ENCODE measurements around the gene FAM216B.
"Not testable (repeated sequence)": the region's sequence is repeated elsewhere in the genome, so short reads cannot be mapped to it uniquely, and the experiment has no call there.

The FAM216B gene

DNA sequence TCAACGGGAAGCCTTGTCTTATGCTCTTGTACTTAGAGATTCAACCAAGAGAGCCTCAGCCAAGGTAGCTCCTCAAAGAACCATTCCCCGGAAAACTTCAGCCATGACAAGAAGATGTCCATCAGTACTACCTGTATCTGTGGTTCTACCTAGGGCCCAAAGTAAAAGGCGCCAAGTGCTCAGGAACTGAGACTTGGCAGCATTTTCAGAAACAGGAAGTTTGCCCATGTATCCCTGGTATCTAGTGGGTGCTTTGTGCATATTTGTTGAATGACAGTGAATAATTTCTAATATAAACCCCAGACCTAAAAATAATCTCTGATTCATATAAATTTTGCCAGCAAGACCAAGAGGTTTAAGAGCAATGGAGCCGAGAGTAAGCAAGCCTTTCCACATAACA lies 7.2 kb downstream of the FAM216B start:
- DNase-seq, result no peak

DNA sequence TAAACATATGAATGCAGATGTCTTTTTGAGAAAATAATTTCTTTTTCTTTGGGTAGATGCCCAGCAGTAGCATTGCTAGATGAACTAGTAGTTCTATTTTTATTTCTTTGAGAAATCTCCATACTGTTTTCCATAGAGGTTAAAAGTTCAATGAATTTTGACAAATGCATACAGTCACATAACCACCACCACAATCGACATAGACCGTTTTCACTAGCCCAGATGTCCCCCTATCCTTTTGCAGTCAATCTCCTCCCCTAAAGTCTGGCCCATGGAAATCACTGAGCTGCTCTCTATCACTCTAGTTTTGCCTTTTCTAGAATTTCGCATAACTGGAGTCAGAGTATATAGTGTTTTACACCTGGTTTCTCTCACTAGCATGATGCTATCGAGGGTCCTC lies 10.8 kb downstream of the FAM216B start:
- DNase-seq, result no peak

DNA sequence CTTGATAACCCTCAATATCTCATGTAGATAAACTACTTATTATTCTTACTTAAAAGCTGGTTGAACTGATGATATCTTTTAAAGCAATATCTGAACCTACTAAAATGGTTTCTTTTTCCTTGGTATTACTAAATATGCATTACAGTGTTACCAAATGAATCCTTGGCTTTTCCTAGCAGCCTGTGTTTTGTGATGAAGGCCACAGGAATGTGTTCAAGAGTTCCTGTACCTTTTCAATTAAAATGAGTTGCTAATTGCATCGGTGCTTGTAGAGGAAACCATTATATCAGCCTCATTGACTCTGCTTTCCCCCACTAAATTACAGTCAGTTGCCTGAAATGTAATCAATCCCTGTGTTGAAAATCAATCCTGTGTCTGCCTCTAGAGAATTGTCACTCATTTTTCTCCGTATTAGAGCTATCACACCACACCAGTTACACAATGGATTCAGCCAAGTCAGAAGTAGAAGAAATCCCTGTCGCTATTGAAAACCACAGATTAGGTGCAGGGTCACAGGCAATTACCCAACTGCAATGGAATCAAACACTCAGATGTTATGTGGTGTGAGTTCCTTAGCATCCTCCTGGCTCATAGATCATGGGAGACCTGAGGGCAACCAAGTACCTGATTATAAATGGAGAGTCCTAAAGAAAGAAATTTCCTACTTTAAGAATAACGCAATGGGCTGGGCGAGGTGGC lies 13.3 kb downstream of the FAM216B start:
- no peak for DNase-seq

DNA sequence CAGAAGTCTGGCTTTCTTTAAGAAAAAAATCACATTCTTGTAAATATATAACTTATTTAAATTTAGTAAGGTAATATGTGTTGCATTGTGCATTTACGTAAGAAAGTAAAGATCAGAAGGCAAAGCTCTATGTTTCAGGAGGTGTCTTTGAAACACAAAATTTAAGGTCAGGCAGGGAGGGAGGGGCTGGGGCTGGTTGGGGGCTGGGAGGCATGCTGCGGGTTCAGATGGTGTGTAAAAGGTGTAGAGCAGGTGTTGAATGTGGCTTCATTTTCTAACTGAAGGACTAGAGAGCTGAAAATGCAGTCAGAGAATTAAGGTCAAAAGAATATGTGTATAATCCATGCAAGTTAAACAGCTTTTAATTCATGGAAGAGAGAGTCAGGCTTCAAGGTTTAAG lies 14.3 kb downstream of the FAM216B start:
- DNase-seq, result no peak

DNA sequence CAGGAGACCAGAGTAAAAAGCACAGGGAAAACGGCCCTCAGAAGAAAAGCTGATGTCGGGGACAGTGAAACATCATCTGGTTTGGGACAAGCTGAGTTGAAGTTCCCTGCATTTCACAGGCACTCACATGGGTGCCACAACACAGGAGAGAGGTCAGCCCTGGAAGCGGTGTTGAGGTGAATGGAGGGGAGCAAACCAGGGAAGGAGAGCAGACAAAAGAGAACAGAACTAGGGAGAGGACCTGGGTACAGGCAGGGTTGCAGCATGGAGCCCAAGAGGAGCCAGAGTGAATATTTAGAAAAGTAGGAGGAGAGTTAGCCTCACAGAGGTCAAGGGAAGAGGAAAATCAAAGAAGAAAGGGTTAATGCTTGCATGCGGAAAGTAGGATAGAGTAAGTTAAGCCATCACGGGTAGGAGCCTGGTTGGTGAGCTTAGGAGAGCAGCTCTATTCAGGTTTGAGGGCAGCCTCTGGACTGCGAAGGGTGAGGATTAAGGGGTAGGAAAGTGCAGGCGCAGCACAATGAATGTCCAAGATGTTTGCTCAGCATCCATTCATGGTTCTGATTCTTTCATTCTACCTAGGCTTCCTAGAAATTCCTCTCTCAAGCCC lies 15.5 kb downstream of the FAM216B start:
- no peak for DNase-seq

DNA sequence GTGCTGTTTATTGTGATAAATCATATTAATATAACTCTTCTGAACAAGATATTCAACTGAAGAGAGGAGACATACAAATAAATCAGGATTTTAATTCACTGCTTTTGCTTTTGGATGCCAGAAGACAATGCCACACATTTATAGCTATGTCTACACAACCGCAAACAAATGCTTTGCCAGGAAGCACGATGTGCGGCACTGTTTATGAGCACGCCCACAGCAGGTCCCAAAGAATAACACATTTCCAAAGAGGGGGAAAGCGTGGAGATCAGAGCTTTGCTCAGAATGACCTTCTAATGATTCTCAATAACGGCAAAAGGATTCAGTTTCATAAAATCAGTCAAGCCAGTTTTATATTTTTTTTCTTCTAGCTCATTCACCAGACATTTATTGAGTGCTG lies 16.7 kb downstream of the FAM216B start:
- no peak for DNase-seq

DNA sequence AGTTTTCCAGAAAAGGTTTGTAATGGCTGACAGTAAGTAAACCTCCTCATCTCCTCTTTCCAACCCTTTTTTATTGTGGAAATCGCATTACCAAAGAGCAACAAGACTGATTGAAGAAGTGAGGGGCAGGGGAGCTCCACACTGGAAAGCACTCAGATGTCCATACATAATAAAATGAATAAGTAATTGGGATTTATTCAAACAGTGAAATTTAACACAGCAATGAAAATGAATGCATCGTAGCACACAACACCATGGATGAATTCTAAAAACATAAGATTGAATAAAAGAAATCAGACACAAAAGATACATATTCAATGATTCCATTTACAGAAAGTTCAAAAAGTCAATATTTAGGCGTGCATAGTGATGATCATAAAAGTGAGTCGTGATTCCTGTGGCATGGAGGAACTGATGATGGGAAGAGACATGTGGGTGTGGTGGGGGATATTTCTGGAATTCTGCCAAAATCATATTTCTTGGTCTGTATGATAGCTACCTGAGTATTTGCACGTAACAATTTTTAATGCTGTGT lies 18.8 kb downstream of the FAM216B start:
- no peak for DNase-seq

DNA sequence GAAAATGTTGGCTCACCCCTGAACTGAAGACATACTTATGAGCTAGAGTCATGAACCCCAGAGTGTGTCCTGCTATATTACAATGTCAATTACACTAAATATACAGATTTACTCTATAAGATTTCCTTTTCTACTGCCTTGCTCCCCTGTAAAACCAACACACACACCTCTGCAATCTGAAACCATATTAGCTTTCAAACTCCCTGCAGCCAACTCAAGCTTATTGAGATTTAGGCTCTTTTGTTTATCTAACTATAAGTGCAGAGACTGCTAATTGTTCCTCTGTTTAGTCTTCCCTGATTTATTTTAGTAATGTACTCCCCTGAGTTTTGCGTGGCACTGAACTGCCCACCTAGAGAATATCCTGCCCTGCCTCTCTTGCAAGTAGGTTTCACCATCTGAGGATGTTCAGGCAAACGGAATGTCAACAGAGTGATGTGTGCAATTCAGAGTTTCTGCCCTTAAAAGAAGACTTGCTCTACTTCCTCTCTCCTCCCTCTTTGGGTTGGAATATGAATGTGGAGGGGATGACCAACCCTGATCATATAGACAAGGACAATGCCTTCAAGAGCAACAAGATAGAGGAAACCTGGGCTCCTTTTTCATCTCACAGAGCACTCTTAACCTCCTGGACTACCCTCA lies 22.3 kb downstream of the FAM216B start:
- no peak for DNase-seq

DNA sequence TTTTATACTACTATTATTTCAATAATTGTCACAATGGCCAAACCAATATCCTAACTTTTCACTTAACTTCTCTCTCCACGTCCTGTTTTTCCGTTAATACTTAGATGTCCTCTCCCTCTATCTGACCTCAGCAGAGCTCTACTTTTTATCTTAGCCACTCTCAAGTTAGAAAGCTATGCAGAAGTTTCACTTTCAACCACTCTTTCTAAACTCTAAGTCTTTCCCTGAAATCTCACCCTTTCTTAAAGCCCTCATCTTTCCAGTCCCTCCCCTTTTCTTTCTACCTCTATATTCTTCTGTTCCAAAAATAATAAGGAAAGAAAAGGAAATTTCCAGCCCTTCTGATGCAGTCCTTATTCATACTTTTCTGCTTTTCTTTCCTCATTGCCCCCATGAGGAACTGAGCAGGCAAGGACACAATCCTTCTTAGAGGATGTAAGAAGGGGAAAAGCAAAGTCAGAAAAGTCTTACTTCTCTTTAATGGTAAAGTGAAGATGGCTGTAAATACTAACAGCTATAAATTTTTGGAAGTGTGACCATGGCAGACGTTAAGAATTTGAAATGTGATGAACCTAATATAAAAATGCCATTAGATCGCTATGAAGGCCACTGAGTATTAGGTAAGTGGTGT lies 23.0 kb downstream of the FAM216B start:
- no peak for DNase-seq

DNA sequence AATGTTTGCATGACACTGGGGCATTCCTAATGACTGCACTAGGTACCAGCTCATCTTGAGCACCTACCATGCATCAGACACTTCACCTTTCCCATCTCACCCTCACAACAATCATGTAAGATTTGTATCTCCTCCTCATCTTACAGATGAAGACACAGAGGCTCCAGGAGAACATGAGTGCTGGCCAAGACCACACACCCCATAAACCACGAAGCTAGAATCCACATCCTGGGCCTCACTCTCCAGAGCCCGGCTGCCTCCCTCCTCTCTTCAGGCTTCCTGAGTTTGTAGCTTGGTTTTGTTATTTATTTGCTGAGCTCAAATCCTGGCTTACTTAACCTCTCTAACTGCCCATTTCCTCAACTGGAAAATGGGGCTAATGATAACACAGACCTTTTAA lies 25.9 kb downstream of the FAM216B start:
- DNase-seq, result no peak

DNA sequence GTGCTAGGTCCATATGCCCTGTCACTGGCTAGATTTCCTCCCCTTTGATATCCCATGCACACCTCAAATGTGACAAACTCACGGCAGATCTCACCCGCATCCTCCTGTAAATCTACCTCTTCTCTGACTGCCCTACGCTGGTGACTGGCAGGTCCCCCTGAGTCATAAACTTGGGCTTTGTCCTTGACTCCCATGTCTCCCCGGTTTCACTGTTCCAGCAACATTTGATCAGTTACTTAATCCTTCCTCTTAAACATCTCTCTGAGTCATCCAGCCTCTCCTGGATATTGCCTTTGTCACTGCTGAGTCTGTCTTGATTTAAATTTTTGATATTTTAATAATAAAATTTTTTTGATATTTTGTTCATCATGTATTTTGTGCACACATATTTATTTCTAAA lies 26.5 kb downstream of the FAM216B start:
- no peak for DNase-seq

DNA sequence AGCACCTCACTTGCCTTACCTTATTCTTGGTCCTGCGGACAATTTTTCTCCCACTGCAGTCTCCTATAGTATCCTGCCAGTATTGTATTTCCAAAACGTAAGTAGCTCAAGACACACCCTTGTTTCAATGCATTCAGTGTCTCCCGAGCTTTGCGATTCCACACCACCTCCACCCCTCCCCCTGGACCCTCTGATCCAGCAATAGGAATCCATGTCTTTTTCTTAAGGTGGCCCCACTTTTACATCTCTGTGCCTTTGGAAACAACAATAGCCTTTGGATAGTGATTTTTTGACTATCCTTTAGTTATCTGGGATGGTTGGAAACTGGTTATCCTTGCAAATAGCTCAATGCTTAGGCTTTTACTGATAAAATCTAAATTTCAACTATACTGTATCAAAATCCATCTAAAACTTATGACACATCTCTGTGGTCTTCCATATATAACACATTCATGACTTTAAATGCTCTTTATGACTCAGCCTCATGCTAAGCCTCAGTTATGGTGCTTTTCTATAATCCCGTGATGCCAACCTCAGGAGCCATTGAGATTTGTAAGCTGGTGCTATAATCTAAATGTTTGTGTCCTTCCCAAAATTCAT lies 27.1 kb downstream of the FAM216B start:
- DNase-seq, result no peak

DNA sequence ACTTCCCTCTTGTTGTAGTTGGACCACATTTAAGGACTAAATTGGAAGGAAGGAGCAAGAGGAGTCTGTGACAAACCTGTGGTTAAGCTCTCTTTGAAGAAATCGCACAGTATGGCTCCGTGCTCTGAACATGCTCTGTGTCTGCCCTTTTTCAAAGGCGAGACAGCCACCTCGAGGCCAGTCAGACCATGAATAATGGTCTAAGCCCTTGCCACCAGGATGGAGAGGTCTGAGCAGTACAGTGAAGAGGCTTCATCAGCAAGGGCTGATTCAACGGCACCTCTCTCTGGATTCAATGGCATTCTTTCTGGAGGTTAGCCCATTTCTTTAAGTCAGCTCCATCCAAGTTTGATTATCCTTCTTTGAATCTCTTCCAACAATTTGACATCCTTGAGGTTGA lies 30.9 kb downstream of the FAM216B start:
- DNase-seq, result no peak

DNA sequence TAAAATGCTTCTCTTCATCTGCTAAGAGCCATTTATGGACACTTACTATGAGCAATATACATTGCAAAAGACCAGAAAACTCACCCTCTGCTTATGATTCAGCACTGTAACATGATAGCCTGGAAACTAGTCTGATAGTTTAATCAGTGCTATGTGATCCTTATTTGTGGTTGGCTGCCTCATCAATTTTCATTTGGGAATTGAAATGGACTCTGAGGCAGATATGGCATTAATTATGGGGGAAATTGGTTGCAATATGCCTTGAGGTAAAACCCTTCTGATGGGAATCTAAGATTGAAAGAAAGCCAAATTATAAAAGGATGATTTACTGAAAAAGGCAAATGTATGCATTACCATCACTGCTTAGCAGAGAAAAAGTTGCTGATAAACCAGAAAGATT lies 33.5 kb downstream of the FAM216B start:
- no peak for DNase-seq

DNA sequence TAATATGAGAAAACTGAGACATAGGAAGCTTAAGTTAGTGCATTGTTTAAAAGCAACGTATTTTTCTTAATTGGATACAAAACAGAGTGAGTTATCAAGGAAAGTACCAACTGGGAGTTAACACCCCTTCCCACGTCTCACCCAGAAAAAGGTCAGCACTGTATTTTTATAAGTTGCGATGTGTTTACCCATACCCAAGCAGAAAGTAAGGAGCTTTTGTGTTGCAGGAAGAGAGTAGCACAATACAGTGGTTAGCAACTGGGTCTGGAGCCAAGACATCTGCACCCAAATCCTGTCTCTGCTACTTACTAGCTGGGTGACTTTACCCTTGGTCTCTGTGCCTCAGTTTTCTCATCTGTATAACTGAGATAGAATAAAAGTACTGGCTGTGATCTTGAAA lies 34.3 kb downstream of the FAM216B start:
- no peak for DNase-seq

DNA sequence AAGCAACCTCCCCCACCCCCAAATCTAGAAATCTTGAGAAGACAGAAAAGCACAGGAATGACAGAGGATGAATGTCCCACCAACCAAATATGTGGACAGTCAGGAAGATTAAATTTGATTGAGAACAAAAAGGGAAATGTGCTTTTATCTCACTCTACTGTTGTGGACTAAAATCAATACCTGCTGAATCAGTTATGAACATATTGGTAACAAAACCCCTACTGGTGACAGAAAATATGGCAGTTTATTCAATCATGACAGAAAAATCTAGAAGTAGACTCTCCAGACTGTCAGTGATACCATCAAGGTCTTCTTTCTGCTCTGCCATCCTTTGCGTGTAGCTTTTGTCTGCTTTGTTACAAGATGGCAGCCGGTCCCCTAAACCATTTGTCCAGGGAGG lies 35.2 kb downstream of the FAM216B start:
- DNase-seq, result no peak

DNA sequence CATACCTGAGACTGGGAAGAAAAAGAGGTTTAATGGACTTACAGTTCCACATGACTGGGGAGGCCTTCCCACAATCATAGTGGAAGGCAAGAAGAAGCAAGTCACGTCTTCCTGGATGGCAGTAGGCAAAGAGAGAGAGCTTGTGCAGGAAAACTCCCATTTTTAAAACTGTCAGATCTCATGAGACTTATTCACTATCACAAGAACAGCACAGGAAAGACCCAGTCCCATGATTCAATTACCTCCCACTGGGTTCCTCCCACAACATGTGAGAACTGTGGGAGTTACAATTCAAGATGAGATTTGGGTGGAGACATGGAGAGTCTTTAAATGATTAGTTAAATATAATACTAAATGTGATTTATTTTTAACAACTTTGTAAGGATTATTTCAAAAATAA lies 38.3 kb downstream of the FAM216B start:
- not testable (repeated sequence) for DNase-seq

DNA sequence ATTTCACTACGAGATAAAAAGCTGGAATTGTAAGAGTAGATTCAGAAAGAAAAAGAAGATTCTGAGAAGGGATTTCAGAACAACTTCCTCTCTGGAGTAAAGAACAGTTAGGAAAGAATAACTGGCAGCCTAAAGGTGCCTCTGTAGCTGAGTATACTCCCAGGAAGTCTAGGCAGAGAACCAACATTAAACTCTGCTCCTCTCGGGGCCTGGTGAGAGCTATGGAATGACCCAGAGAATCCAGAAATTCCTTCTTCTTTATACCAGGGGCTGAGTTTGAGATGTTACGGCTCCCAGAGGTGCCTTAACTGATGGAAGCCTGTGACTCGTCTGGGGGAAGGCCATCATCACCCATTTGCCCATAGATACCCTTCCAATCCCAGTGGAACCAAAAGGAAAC lies 39.1 kb downstream of the FAM216B start:
- DNase-seq, result no peak

DNA sequence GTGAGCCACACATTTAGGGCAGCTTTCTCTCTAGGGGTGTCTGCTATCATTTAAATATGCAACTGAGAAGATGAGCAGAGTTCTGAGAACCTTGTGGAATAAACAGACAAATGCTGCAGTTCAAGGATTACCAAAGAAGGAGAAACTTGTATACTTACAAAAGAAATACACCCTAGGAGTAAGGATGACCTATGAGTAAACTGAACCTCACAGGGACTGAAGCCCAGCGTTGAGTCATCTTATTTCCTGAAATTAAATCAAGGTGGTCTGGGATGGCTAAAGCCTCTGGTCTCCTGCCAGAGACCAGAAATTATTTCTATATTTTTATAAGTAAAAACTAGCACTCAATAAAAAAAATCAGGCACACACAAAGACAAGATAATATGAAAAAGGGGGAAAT lies 40.1 kb downstream of the FAM216B start:
- no peak for DNase-seq

DNA sequence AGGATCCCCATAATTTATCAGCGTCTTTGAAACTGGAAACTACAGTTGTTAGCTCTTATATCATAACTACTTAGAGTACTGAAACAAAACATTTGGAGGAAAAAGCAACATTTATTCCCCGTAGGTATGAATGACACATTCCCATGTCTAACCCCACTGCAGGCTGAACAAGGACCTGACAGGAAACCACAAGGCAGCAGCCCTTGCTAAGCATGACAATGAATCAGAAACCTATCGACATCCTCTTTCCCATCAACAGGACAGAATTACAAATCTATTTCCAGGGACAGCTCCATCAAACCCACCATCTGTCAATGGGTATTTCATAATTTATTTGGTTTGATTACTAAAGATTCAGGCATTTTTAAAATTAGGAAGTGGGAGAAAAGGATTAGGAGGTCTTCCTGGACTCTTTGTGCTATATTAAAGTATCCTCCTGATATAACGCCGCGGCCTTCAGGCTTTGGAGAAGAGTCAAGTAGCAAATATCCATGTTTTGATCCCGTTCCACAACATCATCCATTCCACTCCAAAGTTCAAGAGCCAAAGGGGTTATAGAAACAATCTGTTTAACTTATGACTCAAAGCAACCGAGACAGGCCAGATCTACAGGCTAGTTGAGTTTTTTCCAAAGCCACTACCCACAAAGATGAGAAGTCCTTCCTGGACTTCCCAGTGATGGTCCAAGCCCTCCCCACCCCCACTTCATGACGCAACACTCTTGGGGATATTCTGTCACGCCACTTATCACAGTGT lies 51.1 kb downstream of the FAM216B start:
- no peak for DNase-seq

DNA sequence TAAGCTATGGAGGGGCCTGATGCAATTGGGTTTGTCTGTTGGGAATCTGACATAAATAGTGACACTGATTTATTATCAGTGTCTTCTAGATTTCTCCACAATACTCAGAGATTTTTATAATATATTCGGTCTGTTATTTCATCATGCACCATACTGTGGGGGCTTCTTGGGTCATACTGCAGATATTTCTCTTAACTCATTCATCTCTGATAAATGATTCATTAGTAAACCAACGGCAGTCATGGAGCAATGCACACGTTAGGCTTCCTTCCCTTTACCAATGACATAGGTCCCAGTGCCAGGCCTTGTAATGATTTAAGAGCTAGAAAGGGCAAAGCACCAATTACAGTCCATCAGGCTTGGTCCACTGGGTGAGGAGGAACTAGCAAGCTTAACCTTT lies 53.6 kb downstream of the FAM216B start:
- no peak for DNase-seq

DNA sequence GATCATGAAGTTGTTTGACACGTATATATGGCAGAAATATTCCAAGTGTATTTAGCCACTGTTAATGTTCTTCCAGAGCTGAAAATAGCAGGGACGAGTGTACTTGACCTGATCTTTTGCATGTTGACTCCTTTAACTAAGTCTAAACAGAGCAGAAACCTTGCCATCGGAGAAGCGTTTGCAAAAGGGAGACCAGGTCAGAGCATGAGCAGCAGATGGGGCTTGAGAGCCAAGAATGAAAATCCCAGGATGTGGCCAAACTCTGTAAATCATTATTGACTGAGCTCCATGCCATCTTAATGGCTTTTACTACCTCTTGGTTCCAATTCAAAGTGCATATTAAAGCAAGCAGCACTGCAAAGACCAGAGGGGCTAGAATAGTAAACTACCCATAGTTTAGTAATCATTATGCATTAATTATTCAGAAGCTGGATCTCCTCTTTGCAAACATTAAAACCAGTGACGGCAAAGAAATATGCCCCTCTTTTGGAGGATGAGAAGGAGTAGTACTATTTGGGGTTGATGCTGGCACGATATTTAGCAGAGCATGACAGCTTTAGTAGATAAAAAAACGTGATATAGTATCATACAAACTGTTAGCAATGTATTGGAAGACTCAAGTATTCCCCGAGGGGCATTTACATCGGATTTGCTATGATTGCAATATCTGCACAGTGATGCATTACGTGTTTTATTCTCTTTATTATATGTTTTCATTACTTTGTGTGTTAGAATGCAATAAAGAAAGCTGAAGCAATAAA lies 55.7 kb downstream of the FAM216B start:
- DNase-seq, result no peak

Data from left hindlimb (tissue), 1 donor.